Activated naive CD4-positive, alpha-beta T cell treated with anti-CD3 and anti-CD28 coated beads, Interleukin-2, amount 10 ng/mL, durations not matched to agents 7 days and 5 days (primary cell): Measurements from ENCODE around the gene POF1B.
"Not testable (repeated sequence)": the region's sequence is repeated elsewhere in the genome, so short reads cannot be mapped to it uniquely, and the experiment has no call there.

ENCODE experiments used
- CTCF ChIA-PET: fragments of 350-600 bp; sonication (Branson Sonifier 250); formaldehyde crosslinking; loops from one replicate; lab custom pipeline; 2021; ENCODE audit warnings: antibody characterized with exemption; lab: Charles Lee
- DNase-seq: peaks from one replicate; pipeline ENCODE4 v3.0.0-alpha.2; 2020
- H3K27ac Mint-ChIP-seq: one replicate; pipeline ENCODE4 v1.8.0; 2021; ENCODE audit warnings: mild to moderate bottlenecking, moderate library complexity, mixed read lengths
- H3K27me3 Mint-ChIP-seq: one replicate; pipeline ENCODE4 v1.8.0; 2021; ENCODE audit warnings: mild to moderate bottlenecking, mixed read lengths
- H3K36me3 Mint-ChIP-seq: one replicate; pipeline ENCODE4 v1.8.0; 2021; ENCODE audit warnings: mixed read lengths
- H3K4me1 Mint-ChIP-seq: one replicate; pipeline ENCODE4 v1.8.0; 2021; ENCODE audit warnings: mixed read lengths
- H3K4me3 Mint-ChIP-seq: one replicate; pipeline ENCODE4 v1.8.0; 2021; ENCODE audit warnings: mild to moderate bottlenecking, moderate library complexity, mixed read lengths
- H3K9me3 Mint-ChIP-seq: one replicate; pipeline ENCODE4 v1.8.0; 2021; ENCODE audit warnings: mixed read lengths

Gene POF1B

DNA sequence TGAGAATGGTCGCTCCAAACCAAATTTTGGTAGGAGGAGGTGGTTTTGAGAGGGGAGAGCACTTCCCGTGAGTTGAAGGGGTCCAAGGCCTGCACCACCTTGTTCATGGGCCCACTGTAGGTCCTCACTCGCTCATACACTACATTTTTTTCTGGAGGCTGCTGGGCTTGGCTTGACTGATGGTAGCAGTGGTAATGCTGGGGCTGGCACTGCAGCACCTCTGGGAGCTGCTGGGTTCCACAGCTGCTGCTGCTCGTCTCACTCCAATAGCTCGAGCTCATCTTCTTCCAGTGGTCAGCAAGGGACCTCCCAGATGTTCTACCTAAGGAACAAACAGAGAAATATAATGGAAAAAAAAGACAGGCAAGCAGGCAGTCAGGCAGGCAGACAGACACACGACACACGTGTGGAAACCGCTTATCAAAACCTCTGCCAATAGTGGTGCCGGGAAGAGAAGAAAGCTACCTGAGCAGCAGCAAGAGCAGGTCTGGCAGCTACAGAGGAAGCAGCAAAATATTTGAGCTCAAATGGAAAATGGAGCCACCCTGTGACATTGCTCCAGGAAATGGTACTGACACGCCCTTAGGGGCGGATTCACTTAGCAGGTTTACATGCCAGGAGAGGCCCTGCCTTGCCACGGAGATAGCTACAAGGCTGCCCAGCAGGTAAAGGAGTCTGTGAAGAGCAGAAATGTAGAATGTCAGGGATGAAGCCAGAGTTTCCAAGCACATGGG, at the start of gene POF1B:
Gene POF1B (minus strand): TSS at position 492 of the 734 bp plus-strand sequence. CDS start 211 bp downstream, at position 281.
- no peak for DNase-seq
- Mint-ChIP-seq H3K4me3 (no peak within 1 kb of the TSS), H3K4me1 (no peaks in the 10 kb centered on the region), H3K9me3 (no peaks in the 10 kb centered on the region), H3K36me3 (no peaks in the 10 kb centered on the region), H3K27me3 (no peaks in the 10 kb centered on the region), H3K27ac (no peak within 1 kb of the TSS)
- CTCF ChIA-PET, result no interaction called here

- Mint-ChIP-seq H3K36me3 (no peaks in the 10 kb centered on the region), H3K9me3 (peaks cover 3% of the 10 kb centered on the region), H3K27ac (no peak overlapping the region), H3K4me3 (no peak overlapping the region), H3K4me1 (no peaks in the 10 kb centered on the region), H3K27me3 (no peaks in the 10 kb centered on the region)
- CTCF ChIA-PET, result no interaction called here
- no peak for DNase-seq
Measured at GRCh38 chrX:85429066-85429465, 49.6 kb upstream of the POF1B start.

- no peak for DNase-seq
- peaks cover 3% of the 10 kb centered on the region for H3K9me3 Mint-ChIP-seq
- CTCF ChIA-PET, result no interaction called here
Measured at GRCh38 chrX:85419293-85419692, 39.8 kb upstream of the POF1B start.

DNA sequence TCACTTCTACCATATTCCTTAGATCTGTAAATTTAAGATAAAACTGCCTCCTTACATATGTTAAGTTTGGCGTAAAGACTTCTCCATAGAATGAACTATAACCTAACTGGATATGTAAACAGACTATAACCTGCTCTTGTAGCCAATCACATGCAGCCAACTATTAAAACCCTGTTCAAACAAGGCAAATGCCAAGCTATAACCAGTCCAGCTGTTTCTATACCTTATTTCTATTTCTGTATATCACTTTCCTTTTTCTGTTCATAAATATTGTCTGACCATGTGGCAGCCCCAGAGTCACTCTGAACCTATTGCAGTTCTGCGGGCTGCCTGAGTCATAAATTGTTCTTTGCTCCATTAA, 12.4 kb upstream of the POF1B start:
- H3K27ac Mint-ChIP-seq, result no peak overlapping the region
- H3K4me1 Mint-ChIP-seq, result no peaks in the 10 kb centered on the region
- no peaks in the 10 kb centered on the region for H3K9me3 Mint-ChIP-seq
- CTCF ChIA-PET, result no interaction called here
- H3K36me3 Mint-ChIP-seq, result no peaks in the 10 kb centered on the region
- DNase-seq, result no peak
- H3K4me3 Mint-ChIP-seq, result no peak overlapping the region
- no peaks in the 10 kb centered on the region for H3K27me3 Mint-ChIP-seq

More at GRCh38 chrX:85419293-85419692, 39.8 kb upstream of the POF1B start:
- Mint-ChIP-seq H3K4me3 (no peak overlapping the region), H3K36me3 (no peaks in the 10 kb centered on the region), H3K27me3 (no peaks in the 10 kb centered on the region), H3K27ac (no peak overlapping the region), H3K4me1 (no peaks in the 10 kb centered on the region)

DNA sequence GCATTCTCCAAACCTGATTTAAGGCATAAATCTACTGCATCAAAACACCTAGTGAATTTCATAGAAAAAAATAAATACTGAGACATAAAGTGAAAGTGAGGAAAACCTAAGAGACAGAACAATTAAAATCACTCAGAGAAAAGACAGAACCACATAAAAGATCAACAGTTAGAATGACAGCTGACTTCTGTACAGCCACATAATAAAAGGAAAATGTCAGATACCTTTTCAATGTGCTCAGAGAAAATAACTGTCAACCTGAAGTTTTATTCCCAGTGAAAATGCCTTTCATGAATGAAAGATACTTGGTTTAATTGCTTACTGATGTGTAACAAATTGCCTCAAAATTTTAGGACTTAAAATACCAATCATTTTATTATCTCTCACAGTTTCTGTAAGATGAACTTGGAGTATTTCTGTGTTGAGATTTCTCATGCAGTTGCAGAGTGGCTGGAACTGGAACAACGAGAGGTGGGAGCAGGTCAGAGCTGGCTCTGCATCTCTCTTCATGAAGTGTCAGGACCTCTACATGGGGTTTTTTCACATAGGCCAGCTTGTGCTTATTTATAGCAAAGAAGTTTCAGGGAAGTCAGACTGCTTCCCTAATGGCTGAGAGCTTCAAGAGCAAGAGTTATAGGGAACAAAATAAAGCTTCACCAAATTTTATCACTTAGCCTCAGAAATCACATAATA, 11.9 kb upstream of the POF1B start:
- Mint-ChIP-seq H3K27ac (no peak overlapping the region), H3K4me1 (no peaks in the 10 kb centered on the region), H3K4me3 (no peak overlapping the region), H3K27me3 (no peaks in the 10 kb centered on the region), H3K36me3 (no peaks in the 10 kb centered on the region), H3K9me3 (no peaks in the 10 kb centered on the region)
- no peak for DNase-seq
- CTCF ChIA-PET, result no interaction called here

DNA sequence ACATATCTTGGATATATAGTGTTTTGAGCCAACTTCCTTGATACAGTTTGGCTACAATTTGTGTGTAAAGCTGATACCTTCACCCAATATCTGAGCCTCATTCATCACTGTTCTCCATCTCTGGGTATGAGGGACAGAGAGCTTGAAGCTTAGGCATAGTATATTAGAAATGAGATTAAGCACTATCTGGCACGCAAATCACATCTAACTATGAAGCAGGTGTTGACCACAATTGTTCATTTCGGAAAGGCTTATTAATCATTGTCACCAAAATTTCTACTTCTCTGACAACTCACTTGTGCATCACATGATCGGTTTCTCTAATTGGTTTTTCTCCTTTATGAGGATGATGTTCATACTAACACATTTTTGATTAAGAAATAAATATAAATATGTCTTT, 2.1 kb upstream of the POF1B start:
- Mint-ChIP-seq H3K36me3 (no peaks in the 10 kb centered on the region), H3K27ac (no peak overlapping the region), H3K4me1 (no peaks in the 10 kb centered on the region), H3K4me3 (no peak overlapping the region), H3K9me3 (peaks cover 1% of the 10 kb centered on the region), H3K27me3 (no peaks in the 10 kb centered on the region)
- CTCF ChIA-PET, result no interaction called here
- no peak for DNase-seq

DNA sequence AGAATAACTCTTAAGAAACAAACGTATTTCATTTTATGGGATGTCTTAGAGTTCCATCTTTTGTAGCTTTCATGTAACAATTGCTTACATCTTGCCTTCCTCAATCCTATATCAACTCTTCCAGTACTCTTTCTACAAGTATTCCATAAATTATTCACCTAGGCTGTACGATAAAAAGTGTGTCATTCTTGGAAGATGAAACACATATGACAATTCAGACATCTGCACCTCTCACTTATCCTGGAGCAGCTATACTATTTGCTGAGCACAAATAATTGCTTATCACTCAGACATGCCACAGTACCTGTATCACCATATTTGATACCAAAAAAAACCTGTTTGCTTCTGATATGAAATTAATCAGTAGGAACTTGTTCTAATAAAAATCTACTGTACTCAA, 1.0 kb downstream of the POF1B start:
- Mint-ChIP-seq H3K27ac (no peak overlapping the region), H3K36me3 (no peaks in the 10 kb centered on the region), H3K4me1 (no peaks in the 10 kb centered on the region), H3K27me3 (no peaks in the 10 kb centered on the region), H3K4me3 (no peak overlapping the region), H3K9me3 (no peaks in the 10 kb centered on the region)
- CTCF ChIA-PET, result no interaction called here
- DNase-seq, result no peak

DNA sequence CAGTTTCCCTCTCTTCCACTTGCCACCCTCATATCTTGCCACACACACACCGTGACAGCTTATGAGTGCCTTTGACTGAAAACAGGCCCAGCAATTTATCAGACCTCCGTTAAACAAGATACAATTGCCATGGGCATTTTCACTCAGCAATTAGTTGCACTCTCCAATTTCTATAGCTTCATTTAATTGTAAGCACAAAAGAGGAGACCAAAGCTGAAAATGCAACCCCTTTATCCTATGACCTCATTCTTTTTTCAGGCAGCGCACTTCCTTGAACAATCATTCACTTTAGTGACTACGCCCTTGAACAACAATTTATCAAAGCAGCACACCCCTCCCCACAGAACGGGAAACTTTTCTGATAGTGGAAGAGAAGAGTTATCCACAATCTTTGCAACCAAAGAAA, 4.1 kb downstream of the POF1B start:
- no peak overlapping the region for H3K4me3 Mint-ChIP-seq
- no peaks in the 10 kb centered on the region for H3K27me3 Mint-ChIP-seq
- no peak overlapping the region for H3K27ac Mint-ChIP-seq
- no peaks in the 10 kb centered on the region for H3K4me1 Mint-ChIP-seq
- H3K9me3 Mint-ChIP-seq, result no peaks in the 10 kb centered on the region
- no peak for DNase-seq
- no peaks in the 10 kb centered on the region for H3K36me3 Mint-ChIP-seq
- CTCF ChIA-PET, result no interaction called here

DNA sequence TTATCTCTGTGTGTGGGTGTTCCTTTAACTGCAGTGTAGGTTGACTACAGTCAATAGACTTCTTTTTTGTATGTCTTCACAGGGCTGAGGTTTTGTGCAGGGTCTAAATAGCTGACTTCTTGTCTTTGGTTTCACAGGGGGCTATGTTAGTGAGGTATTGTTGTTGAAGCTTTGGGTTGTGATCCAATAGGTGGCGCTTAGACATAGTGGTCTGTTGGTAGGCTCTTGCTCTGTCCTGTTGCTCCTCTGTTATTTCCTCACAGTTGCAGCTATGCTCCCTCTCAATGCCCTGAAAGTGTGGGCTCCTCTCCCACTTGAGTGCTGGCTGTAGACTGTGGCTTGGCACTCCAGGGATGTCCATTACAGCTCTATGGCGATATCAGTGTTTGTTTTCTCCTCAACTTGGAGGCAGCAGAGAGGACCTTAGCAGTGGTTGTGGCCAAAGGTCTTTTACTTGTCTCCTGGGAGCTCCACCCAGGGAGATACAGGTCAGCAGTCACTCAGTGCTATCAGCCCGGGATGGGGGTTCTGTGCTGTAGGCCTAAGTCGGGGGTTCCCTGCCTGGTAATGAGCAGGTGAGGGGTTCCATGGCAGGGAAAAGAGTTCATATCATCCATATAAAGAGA, 14.0 kb downstream of the POF1B start:
- Mint-ChIP-seq H3K4me1 (no peaks in the 10 kb centered on the region), H3K9me3 (no peaks in the 10 kb centered on the region), H3K36me3 (no peaks in the 10 kb centered on the region), H3K4me3 (no peak overlapping the region), H3K27ac (no peak overlapping the region), H3K27me3 (no peaks in the 10 kb centered on the region)
- no peak for DNase-seq
- CTCF ChIA-PET, result no interaction called here

- Mint-ChIP-seq H3K27me3 (no peaks in the 10 kb centered on the region), H3K27ac (no peak overlapping the region), H3K4me1 (no peaks in the 10 kb centered on the region), H3K4me3 (no peak overlapping the region), H3K9me3 (no peaks in the 10 kb centered on the region), H3K36me3 (no peaks in the 10 kb centered on the region)
- DNase-seq, result no peak
- CTCF ChIA-PET, result no interaction called here
Measured at GRCh38 chrX:85359051-85359450, 20.4 kb downstream of the POF1B start.

GRCh38 chrX:85345523-85345922, 33.9 kb downstream of the POF1B start:
- no peak overlapping the region for H3K27ac Mint-ChIP-seq
- no peak overlapping the region for H3K4me3 Mint-ChIP-seq
- no peak for DNase-seq
- H3K27me3 Mint-ChIP-seq, result no peaks in the 10 kb centered on the region
- CTCF ChIA-PET, result no interaction called here
- H3K36me3 Mint-ChIP-seq, result no peaks in the 10 kb centered on the region
- H3K9me3 Mint-ChIP-seq, result no peaks in the 10 kb centered on the region
- no peaks in the 10 kb centered on the region for H3K4me1 Mint-ChIP-seq

DNA sequence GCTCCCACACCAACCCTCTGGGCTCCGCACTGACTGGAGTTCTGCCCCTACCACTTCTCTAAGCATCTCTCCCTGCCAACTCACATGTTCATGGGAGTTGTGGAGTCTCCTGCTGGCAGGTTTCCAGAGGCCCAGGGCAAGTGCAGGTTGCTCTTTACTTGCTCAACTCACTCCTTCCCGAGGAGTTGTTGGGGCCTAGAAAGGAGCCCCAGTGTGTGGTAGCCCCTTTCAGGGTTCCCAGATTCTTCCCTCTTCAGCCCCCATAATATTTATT, 52.5 kb downstream of the POF1B start:
- H3K27me3 Mint-ChIP-seq, result no peaks in the 10 kb centered on the region
- CTCF ChIA-PET, result no interaction called here
- no peak for DNase-seq
- no peaks in the 10 kb centered on the region for H3K4me1 Mint-ChIP-seq
- H3K9me3 Mint-ChIP-seq, result peaks cover 2% of the 10 kb centered on the region
- no peak overlapping the region for H3K27ac Mint-ChIP-seq
- H3K4me3 Mint-ChIP-seq, result no peak overlapping the region
- no peaks in the 10 kb centered on the region for H3K36me3 Mint-ChIP-seq

DNA sequence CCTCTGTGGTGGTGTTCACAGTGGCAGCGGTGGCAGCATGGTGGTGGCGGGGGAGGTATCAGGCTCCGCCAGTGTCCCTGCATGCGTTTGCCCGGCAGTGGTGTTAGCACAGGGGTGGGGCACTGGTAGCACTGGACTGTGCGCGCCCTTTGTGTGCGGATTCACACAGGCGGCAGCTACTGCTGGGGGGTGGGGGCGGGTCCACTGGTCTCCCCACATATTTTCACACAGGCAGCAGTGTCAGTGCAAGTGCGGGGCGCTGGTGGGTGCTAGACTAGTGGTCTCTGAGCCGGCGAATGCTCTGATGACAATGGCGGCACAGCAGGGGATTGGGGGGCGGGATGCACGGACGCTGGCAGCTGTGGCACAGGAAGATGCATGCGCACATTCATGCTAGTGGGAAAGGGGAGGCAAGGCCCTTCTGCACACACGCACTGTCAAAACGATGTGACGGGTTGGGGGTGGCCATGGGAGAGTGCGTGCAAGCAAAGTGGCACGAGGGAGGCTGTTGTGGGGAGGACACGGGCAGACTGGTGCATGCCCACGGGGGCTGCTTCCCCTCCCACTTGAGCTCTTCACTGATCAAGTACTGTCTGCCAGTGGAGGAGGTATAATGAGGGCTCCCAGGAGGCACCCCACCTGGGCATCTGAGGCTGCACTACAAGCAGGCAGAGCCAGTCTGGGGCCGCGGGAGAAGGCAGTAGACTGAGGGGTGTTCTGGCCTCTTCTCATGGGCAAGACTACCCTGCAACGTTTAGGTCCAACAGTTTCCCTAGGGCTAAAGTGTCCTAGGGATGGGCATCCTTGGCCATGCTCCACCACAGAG, 53.0 kb downstream of the POF1B start:
- CTCF ChIA-PET, result no interaction called here
- no peak overlapping the region for H3K4me3 Mint-ChIP-seq

GRCh38 chrX:85311348-85311747, 68.1 kb downstream of the POF1B start:
- H3K27ac Mint-ChIP-seq, H3K9me3 Mint-ChIP-seq, H3K4me1 Mint-ChIP-seq, CTCF ChIA-PET, H3K36me3 Mint-ChIP-seq, H3K27me3 Mint-ChIP-seq, H3K4me3 Mint-ChIP-seq, DNase-seq: not testable (repeated sequence)

More for the DNA sequence above, 53.0 kb downstream of the POF1B start:
- H3K4me1 Mint-ChIP-seq, result no peaks in the 10 kb centered on the region
- H3K27ac Mint-ChIP-seq, result no peak overlapping the region
- no peaks in the 10 kb centered on the region for H3K36me3 Mint-ChIP-seq
- H3K27me3 Mint-ChIP-seq, result no peaks in the 10 kb centered on the region
- peaks cover 2% of the 10 kb centered on the region for H3K9me3 Mint-ChIP-seq
- no peak for DNase-seq
